Thyroid gland (tissue), 4 donors: Measurements from ENCODE around the gene PCBP3. TPM values are rescaled to one million over a fixed set of nuclear protein-coding genes. Genes with fewer than 3 reads are reported as not detected.

Source experiments
- DNase-seq, 2 donors: peaks; one replicate each; pipeline ENCODE4 v3.0.0-alpha.2; 2019
- H3K27ac ChIP-seq, 3 donors: fragments of 200-600 bp; sonication (generic); 1 replicate in 2 of 3; 2 replicates in 1 of 3; pipeline ENCODE4 v1.5.1; 2016 to 2019; ENCODE audit warnings: mild to moderate bottlenecking in 1 of 3, moderate library complexity in 1 of 3
- H3K27me3 ChIP-seq: fragments of 200-600 bp; sonication (generic); one replicate; pipeline ENCODE4 v1.5.1; 2019
- H3K36me3 ChIP-seq, 2 donors: fragments of 200-600 bp; sonication (generic); one replicate each; pipeline ENCODE4 v1.5.1; 2016 to 2019
- H3K4me1 ChIP-seq, 2 donors: fragments of 200-600 bp; sonication (generic); one replicate each; pipeline ENCODE4 v1.5.1; 2017 to 2019
- H3K4me3 ChIP-seq, 3 donors: fragments of 200-600 bp; sonication (generic); replicated peaks in 1 of 3; 1 replicate in 2 of 3; 2 replicates in 1 of 3; pipeline ENCODE4 v1.5.1; 2016; ENCODE audit warnings: mild to moderate bottlenecking in 1 of 3
- H3K9me3 ChIP-seq: fragments of 200-600 bp; sonication (generic); one replicate; pipeline ENCODE4 v1.5.1; 2017
- CTCF ChIP-seq, 6 experiments: fragments of 200-600 bp in 3 of 6; fragments of 450-650 bp in 3 of 6; sonication (generic) in 3 of 6; IDR thresholded peaks; one replicate each; pipeline ENCODE4 v1.5.1; 2016 to 2019; ENCODE audit warnings: antibody characterized with exemption in 6 of 6, mild to moderate bottlenecking in 2 of 6, inconsistent platforms in 1 of 6, moderate library complexity in 1 of 6
- POLR2A ChIP-seq, 2 donors: fragments of 450-650 bp; IDR thresholded peaks; one replicate each; pipeline ENCODE4 v1.6.1; 2017; ENCODE audit warnings: antibody characterized with exemption in 2 of 2, mild to moderate bottlenecking in 2 of 2, moderate library complexity in 1 of 2
- WGBS, 2 donors: methylation state at CpG; one replicate each; pipeline ENCODE4 v1.1.5; 2017; 5-methylcytosine and 5-hydroxymethylcytosine counted together
- intact Hi-C: fragments of 100-400 bp; cut with DNase I; formaldehyde crosslinking; loops from one replicate; pipeline ENCODE4 v1.15.1; 2023
- total RNA-seq, 4 donors: library from RNA; depleted of rRNA; stranded (reverse); fragments of >200 nt; gene quantifications; one replicate each; pipeline ENCODE4 v1.2.3, GENCODE V29; 2016

Gene PCBP3
- total RNA-seq, 4 donors from 2014 or later = 0.33 to 0.98 (median 0.54) TPM; not detected in 1

- H3K36me3 ChIP-seq = no peaks in the 10 kb centered on the region
- no peaks in the 10 kb centered on the region for H3K9me3 ChIP-seq
- H3K4me1 ChIP-seq = peaks cover 4 to 48% of the 10 kb centered on the region in 2 donors
- no peak for TF ChIP-seq CTCF (IDR thresholded peaks at IDR 0.05)
- no peak for TF ChIP-seq POLR2A (IDR thresholded peaks at IDR 0.05)
- H3K4me3 ChIP-seq = no peak overlapping the region
- WGBS, 2 donors = 53 to 79% methylated on average over 13 to 14 of the region's 20 CpGs
- no peak for DNase-seq
- intact Hi-C loops = loop anchor here (2.0 to 5.0 kb wide), 2 partner anchors 127 to 256 kb away; partner anchors contain the start of genes COL6A2 and LSS
- H3K27ac ChIP-seq = peak overlapping the region; percentile 37 to 80 (median 46)
- H3K27me3 ChIP-seq = no peaks in the 10 kb centered on the region
Observed at GRCh38 chr21:45971616-45972352, 328.3 kb downstream of the PCBP3 start.

- Histone ChIP-seq H3K27ac (peak overlapping the region; percentile 37 to 80 (median 74)), H3K9me3 (no peaks in the 10 kb centered on the region), H3K27me3 (no peaks in the 10 kb centered on the region), H3K4me1 (peaks cover 4 to 48% of the 10 kb centered on the region in 2 donors), H3K4me3 (peak overlapping the region in 1 of 3 donors; percentile 23), H3K36me3 (no peaks in the 10 kb centered on the region)
- intact Hi-C loops = loop anchor here (2.0 to 5.0 kb wide), 2 partner anchors 126 to 255 kb away; partner anchors contain the start of genes COL6A2 and LSS
- 80% methylated on average over 4 of the region's 19 CpGs; no CpG with 5 or more reads in 1 of the 2 donors for WGBS, 2 donors
- no peak for DNase-seq
- TF ChIP-seq POLR2A (IDR thresholded peaks at IDR 0.05) = no peak
Observed at GRCh38 chr21:45972353-45972715, 328.8 kb downstream of the PCBP3 start.

- Histone ChIP-seq H3K36me3 (no peaks in the 10 kb centered on the region), H3K4me1 (peaks cover 4 to 50% of the 10 kb centered on the region in 2 donors), H3K27ac (peak overlapping the region; percentile 37 to 80 (median 74)), H3K4me3 (peak overlapping the region in 2 of 3 donors; percentile 6 to 23), H3K9me3 (no peaks in the 10 kb centered on the region), H3K27me3 (no peaks in the 10 kb centered on the region)
- intact Hi-C loops = loop anchor here (2.0 to 5.0 kb wide), 2 partner anchors 126 to 254 kb away; partner anchors contain the start of genes COL6A2 and LSS
- 3 to 7% methylated on average over 5 to 30 of the region's 58 CpGs for WGBS, 2 donors
- peak; percentile 35 to 39 for DNase-seq
- TF ChIP-seq POLR2A (IDR thresholded peaks at IDR 0.05) (no peak), CTCF (IDR thresholded peaks at IDR 0.05) (no peak)
Observed at GRCh38 chr21:45972716-45973474, 329.4 kb downstream of the PCBP3 start.

- Histone ChIP-seq H3K9me3 (no peaks in the 10 kb centered on the region), H3K4me1 (peaks cover 7 to 55% of the 10 kb centered on the region in 2 donors), H3K36me3 (no peaks in the 10 kb centered on the region), H3K27ac (peak overlapping the region; percentile 64 to 80 (median 74)), H3K27me3 (no peaks in the 10 kb centered on the region), H3K4me3 (peak overlapping the region; percentile 37 to 59 (median 41))
- intact Hi-C loops = loop anchor here (2.0 to 5.0 kb wide), 2 partner anchors 125 to 254 kb away; partner anchors contain the start of genes COL6A2 and LSS
- 3 to 4% methylated on average over 17 to 18 of the region's 38 CpGs for WGBS, 2 donors
- peak; percentile 28 to 74 (median 60) for TF ChIP-seq CTCF (IDR thresholded peaks at IDR 0.05)
- TF ChIP-seq POLR2A (IDR thresholded peaks at IDR 0.05) = no peak
- DNase-seq = peak; percentile 77 to 78
Observed at GRCh38 chr21:45973475-45974072, 330.0 kb downstream of the PCBP3 start.
